Calu3 (cell line): ENCODE results near the gene KIF19. TPM values are rescaled to one million over a fixed set of nuclear protein-coding genes. Genes with fewer than 3 reads are reported as not detected.

Experiments used
- BruUV-seq: library from RNA; stranded (reverse); fragments of 400-500 nt; replicated peaks from 2 replicates; lab custom pipeline; 2021; lab: Mats Ljungman, UMichigan
- CTCF ChIA-PET: fragments of 300-600 bp; sonication (Branson Sonifier 250); formaldehyde crosslinking; loops from one replicate; lab custom pipeline; 2022; ENCODE audit warnings: antibody characterized with exemption; lab: Charles Lee
- DNase-seq: peaks from one replicate; pipeline ENCODE4 v3.0.0; 2022
- H3K27ac Mint-ChIP-seq: one replicate; pipeline ENCODE4 v1.8.0; 2022; ENCODE audit warnings: mixed read lengths; ENCODE audit not compliant: unreplicated experiment
- H3K27me3 Mint-ChIP-seq: one replicate; pipeline ENCODE4 v1.8.0; 2022; ENCODE audit warnings: mixed read lengths; ENCODE audit not compliant: unreplicated experiment
- H3K36me3 Mint-ChIP-seq: one replicate; pipeline ENCODE4 v1.8.0; 2022; ENCODE audit warnings: mild to moderate bottlenecking, moderate library complexity, mixed read lengths; ENCODE audit not compliant: insufficient read depth, unreplicated experiment
- H3K4me1 Mint-ChIP-seq: one replicate; pipeline ENCODE4 v1.8.0; 2022; ENCODE audit warnings: mild to moderate bottlenecking, low read depth, mixed read lengths; ENCODE audit not compliant: unreplicated experiment
- H3K4me3 Mint-ChIP-seq: one replicate; pipeline ENCODE4 v1.8.0; 2022; ENCODE audit warnings: mild to moderate bottlenecking, low read depth, moderate library complexity, mixed read lengths; ENCODE audit not compliant: unreplicated experiment
- H3K9me3 Mint-ChIP-seq: one replicate; pipeline ENCODE4 v1.8.0; 2022; ENCODE audit warnings: low read depth, mixed read lengths; ENCODE audit not compliant: unreplicated experiment
- intact Hi-C: fragments of 100-400 bp; cut with micrococcal nuclease; formaldehyde crosslinking; loops from one replicate; pipeline ENCODE4 v1.10.0; 2022; ENCODE audit not compliant: unreplicated experiment
- total RNA-seq: library from RNA; stranded (reverse); gene quantifications from 2 replicates; pipeline ENCODE4 v1.2.3, GENCODE V29; 2022
- TF ChIP-seq, protein P1 (sequence below): fragments of 200-600 bp; IDR thresholded peaks from one replicate; pipeline ENCODE4 v1.8.0; 2022; ENCODE audit warnings: antibody characterized with exemption; ENCODE audit not compliant: unreplicated experiment

Gene KIF19
- total RNA-seq, 1 experiment from 2014 or later = not detected

DNA sequence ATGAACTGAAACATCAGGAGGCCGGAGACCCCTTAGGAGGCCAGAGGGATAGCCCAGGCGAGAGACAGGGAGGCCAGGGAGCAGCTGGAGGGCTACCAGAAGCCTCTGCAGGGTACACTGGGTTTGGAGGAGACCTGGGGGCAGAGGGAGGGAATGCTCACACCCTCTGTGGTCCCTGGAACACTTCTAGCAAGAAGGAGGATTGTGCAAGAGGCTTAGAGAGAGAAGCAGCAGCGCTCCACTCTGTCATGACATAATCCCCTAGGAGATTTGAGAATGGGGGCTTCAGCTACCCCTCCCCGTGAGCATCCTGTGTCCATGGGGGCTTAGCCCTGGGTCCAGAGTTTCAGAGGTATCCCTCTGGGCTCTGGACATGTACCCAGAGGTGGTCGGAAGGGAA, 57.1 kb downstream of the KIF19 start:
- Mint-ChIP-seq H3K4me3 (no peak overlapping the region), H3K36me3 (peaks cover 5% of the 10 kb centered on the region), H3K4me1 (peaks cover 18% of the 10 kb centered on the region), H3K27ac (no peak overlapping the region), H3K9me3 (no peaks in the 10 kb centered on the region), H3K27me3 (peaks cover 11% of the 10 kb centered on the region)
- CTCF ChIA-PET = no interaction called here
- TF ChIP-seq, protein P1, sequence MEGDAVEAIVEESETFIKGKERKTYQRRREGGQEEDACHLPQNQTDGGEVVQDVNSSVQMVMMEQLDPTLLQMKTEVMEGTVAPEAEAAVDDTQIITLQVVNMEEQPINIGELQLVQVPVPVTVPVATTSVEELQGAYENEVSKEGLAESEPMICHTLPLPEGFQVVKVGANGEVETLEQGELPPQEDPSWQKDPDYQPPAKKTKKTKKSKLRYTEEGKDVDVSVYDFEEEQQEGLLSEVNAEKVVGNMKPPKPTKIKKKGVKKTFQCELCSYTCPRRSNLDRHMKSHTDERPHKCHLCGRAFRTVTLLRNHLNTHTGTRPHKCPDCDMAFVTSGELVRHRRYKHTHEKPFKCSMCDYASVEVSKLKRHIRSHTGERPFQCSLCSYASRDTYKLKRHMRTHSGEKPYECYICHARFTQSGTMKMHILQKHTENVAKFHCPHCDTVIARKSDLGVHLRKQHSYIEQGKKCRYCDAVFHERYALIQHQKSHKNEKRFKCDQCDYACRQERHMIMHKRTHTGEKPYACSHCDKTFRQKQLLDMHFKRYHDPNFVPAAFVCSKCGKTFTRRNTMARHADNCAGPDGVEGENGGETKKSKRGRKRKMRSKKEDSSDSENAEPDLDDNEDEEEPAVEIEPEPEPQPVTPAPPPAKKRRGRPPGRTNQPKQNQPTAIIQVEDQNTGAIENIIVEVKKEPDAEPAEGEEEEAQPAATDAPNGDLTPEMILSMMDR = no peak
- BruUV-seq = no TSS peak
- intact Hi-C loops = no loop called here
- no peak for DNase-seq

DNA sequence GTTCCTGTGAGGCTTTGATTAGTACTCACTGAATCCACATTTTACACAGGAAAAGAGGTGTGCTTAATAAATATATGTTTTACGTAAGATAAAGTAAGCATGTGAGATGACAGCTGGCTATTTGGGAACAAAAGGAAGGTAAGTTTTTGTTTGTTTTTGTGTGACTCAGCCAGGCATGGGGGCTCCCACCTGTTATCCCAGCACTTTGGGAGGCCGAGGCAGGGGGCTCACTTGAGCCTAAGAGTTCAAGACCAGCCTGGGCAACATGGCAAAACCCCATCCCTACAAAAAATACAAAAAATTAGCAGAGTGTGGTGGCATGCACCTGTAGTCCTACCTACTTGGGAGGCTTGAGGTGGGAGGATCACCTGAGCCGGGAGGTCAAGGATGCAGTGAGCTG, 59.2 kb downstream of the KIF19 start:
- H3K27ac Mint-ChIP-seq = no peak overlapping the region
- CTCF ChIA-PET = no interaction called here
- BruUV-seq = no TSS peak

DNA sequence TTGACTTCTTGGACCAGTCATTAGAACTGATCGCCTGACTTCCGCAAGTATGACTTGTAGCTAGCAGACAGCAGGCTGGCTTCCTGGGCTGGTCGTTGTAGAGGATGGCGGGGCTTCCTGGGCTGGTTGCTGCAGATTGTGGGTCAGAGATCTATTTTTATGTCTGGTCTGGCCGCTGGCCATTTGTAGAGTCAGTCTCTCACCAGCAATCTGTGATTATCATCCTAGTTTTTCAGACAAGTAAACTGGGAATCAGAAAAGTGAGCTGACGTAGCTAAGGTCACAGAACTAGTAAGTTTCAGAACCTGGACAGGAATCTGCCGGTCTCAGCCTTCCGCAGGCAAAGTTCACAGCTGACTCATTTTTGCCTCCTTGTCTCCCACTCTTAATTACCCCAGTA, 60.4 kb downstream of the KIF19 start:
- Mint-ChIP-seq H3K27ac (no peak overlapping the region), H3K4me3 (no peak overlapping the region)
- TF ChIP-seq, protein P1 = no peak

More for the DNA sequence above, 59.2 kb downstream of the KIF19 start:
- Mint-ChIP-seq H3K27me3 (peaks cover 19% of the 10 kb centered on the region), H3K36me3 (peaks cover under 1% of the 10 kb centered on the region), H3K4me1 (peaks cover 12% of the 10 kb centered on the region), H3K4me3 (no peak overlapping the region), H3K9me3 (no peaks in the 10 kb centered on the region)
- DNase-seq = no peak
- intact Hi-C loops = no loop called here
- TF ChIP-seq, protein P1 = no peak

DNA sequence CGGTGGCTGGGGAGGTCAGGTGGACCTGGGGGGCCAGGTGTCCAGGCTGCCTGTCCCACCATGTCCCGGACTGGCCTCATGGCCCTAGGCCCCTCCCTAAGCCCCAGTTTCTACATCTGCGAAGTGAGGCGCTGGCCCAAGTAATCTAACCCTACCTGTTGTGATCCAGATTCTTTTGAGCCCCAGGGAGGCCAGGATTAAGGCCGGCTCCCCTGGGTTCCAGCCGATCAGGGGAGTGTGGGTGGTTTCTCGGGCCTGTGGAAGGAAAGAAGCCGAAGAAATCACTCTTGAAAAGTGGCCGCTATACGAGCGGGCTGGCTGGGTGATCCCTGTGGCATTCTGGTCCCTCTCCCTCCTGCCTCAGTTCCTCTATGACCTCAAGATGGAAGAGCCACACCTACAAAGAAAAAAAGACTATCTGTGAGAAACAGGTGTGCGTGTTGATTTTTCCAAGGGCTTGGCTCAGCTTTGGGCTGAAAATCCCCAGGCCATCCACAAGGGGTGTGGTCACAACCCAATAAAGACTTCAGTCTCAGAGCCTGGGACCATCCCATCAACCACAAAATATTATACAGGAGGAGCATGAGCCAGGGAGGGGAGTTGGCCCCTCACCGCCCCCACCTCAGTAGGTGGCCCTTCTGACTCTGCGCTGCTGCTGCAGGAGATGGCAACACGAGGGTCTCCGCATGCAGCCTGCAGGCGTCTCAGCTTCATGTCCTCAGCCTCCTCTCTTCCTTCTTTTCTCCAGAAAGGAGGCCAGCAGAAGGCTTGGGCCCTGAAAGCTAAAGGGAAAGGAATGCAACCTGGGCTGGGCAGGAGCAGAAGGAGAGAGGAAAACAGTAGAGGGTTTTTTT, 61.6 kb downstream of the KIF19 start:
- peaks cover 27% of the 10 kb centered on the region for H3K27me3 Mint-ChIP-seq
- no TSS peak for BruUV-seq
- no peak overlapping the region for H3K27ac Mint-ChIP-seq
- TF ChIP-seq, protein P1 = no peak
- DNase-seq = no peak
- intact Hi-C loops = no loop called here
- H3K4me3 Mint-ChIP-seq = no peak overlapping the region
- no peaks in the 10 kb centered on the region for H3K9me3 Mint-ChIP-seq
- no peaks in the 10 kb centered on the region for H3K36me3 Mint-ChIP-seq
- CTCF ChIA-PET = no interaction called here
- H3K4me1 Mint-ChIP-seq = no peaks in the 10 kb centered on the region

More for the DNA sequence above, 60.4 kb downstream of the KIF19 start:
- Mint-ChIP-seq H3K4me1 (peaks cover under 1% of the 10 kb centered on the region), H3K9me3 (no peaks in the 10 kb centered on the region), H3K36me3 (no peaks in the 10 kb centered on the region), H3K27me3 (peaks cover 27% of the 10 kb centered on the region)
- BruUV-seq = no TSS peak
- CTCF ChIA-PET = no interaction called here
- intact Hi-C loops = no loop called here
- no peak for DNase-seq
